NCI-H2196 treated with DMSO at 0.1 percent for 48 hours (cell line): Measurements from ENCODE around the gene SLC16A13.

Experiments
- DNase-seq: peaks from one replicate; lab custom pipeline; 2025; ENCODE audit not compliant: unreplicated experiment; lab: John Stamatoyannopoulos, UW

SLC16A13 gene

GRCh38 chr17:7011942-7012254 lies 23.9 kb upstream of the SLC16A13 start:
- no peak for DNase-seq

DNA sequence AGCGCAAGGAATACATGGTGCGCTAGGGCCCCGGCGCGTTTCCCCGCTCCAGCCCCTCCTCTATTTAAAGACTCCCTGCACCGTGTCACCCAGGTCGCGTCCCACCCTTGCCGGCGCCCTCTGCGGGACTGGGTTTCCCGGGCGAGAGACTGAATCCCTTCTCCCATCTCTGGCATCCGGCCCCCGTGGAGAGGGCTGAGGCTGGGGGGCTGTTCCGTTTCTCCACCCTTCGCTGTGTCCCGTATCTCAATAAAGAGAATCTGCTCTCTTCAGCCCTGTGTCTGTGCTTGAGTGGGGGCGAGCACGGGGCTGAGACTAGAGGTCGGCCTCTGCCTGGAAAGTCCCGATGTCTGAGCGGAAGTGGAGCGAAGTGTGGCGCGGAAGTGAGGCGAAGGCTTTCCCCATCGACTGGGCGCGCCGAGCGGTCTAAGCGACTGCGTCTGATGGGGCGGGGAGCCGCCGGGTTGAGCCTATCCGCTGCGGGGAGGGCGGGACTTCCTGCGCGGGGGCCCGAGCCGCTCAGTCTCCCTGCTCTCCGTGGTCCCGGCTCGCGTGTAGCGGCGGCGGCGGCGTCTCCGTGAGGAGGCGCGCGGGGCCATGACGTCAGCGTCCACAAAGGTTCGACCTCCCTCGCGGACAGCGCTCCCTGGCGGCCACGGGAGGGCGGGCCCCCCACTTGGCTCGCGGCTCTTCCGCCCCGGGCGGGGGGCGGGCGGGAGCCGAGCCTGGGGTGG lies 21.4 kb upstream of the SLC16A13 start:
- peak; percentile 85 for DNase-seq

- no peak for DNase-seq
Observed at GRCh38 chr17:7014995-7015958, 20.5 kb upstream of the SLC16A13 start.

- no peak for DNase-seq
Observed at GRCh38 chr17:7016418-7016817, 19.4 kb upstream of the SLC16A13 start.

GRCh38 chr17:7016886-7017826 lies 18.7 kb upstream of the SLC16A13 start:
- DNase-seq: no peak

- DNase-seq: no peak
Observed at GRCh38 chr17:7017827-7018200, 18.0 kb upstream of the SLC16A13 start.

GRCh38 chr17:7018331-7018964 lies 17.4 kb upstream of the SLC16A13 start:
- DNase-seq: peak; percentile 19

DNA sequence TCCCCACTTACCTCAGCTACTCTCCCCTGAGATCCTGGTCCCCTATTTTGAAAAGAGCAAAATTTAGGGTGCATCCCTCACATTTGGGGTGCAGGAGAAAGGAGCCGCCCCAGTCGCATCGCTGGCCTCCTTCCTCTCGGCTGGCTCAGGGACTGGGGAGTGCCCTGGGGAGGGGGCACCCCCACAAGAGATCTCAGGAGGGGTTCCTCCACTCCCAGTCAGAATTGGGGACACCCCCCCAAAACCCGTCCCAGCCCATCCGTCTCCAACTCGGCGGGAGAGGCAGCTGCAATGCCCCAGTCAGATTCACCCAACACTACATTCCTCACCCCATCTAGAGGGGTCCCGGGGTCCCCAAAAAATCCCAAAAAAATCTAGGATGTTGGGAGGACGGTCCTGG lies 16.4 kb upstream of the SLC16A13 start:
- no peak for DNase-seq

GRCh38 chr17:7019839-7020519 lies 15.8 kb upstream of the SLC16A13 start:
- DNase-seq: peak; percentile 23

DNA sequence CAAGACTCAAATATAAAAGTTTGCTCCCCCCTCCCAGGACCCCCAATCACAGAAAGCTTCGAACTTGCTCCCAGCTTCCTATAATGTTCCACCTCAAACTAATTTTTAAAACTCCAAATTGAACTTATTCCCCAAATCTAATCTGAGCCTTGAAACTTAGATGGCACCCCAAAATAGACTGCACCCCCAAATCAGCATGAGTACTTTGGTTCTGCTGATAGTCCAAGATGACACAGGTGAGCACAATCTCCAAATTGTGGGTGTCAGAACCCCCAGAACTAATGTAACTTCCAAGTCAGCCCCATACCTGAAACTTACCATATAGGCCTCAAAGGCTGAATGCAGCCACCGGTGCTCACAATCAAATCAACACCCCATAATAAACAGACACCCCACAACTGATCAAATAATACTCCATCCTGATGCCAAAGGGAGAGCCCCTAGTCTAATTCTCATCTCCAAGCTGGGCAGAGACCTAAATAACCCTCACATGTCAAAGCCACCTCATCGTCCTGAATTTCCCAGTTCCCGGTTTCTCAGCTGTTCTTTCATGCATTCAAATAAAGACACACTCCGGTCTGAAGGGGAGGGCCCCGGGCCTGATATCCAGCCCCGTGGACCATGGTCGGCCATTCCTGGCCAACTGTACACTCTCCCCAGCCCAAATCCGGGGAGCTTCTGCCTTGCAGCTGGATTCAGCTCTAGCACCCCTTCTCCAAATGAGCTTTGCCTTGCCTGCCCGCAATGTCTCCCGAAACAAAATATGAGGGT lies 14.7 kb upstream of the SLC16A13 start:
- no peak for DNase-seq

DNA sequence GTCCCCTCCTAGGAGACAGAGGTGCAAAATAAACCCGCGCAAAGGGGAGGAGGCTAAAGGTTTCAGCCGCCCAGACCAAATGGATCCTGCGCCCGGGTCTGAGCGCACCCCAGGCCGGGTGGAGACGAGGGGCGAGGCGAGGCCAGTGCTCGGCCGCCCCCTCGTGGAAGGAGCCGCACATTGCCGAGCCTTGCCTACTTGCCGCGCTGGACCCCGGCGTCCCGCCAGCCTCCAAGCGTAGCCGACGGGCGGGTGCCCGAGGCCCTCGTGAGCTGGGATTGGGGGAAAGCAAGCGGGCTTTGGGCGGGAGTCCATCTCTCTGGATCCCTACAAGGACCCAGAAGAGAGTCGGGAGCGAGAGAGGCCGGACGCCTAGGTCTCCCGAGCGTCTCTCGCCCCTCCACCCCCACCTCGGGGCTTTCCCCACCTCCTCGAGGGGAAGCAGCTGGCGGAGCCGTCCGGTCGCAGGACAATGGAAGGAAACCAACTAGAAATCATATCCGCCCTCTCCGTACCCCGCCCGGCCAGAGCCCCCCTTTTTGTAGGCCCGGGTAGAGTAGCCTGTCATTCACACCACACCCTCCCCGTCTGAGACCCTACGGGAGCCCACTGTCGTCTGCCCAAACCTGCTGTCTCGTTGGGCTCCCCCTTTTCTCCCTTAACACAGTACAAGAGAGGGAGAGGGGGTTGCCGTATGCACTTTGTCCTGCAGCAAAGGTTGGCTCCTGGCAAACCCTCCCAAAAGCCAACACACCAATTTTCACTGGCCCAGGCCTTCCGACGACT lies 13.6 kb upstream of the SLC16A13 start:
- peak; percentile 42 for DNase-seq

DNA sequence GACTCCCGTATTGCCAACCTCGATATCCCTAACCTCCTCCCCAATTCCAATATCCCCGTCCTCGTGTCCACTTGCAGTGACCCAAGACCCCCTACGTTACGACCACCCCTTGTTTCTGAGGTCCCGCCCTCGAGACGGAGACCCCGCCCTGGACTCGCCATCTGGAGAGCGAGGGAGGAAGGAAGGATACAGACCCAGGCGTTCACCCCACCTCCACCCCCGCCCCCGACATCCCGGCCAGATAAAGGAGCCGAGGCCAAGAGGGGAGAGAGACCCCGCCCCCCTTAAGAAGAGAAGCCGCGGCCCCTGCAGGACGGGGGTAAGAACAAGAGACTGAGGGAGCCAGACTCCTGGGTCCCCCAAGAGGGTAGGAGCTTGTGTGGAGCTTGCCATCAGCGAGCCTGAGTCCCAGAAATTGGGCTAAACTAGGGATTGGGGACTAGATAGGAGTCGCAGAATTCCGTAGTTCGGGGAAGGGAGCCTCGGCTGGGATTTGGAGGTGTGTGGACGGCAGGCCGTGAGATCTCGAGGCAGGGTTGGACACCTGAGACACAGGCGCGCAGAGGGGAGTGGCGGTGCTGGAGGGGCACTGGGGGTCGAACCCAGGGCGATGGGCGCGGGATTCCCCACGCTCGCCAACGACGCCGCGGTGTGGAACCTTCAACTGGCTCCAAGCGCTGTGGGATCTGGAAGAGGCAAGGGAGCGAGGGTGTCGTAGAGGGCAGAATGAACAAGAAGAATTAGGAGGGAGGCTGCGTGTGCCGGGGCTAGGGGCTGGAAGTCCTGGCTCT lies 12.8 kb upstream of the SLC16A13 start, which contains the start of gene BCL6B:
Gene BCL6B (plus strand): TSS at position 270 of the 791 bp plus-strand sequence. CDS start 622 bp downstream, outside the sequence.
- DNase-seq: no peak

DNA sequence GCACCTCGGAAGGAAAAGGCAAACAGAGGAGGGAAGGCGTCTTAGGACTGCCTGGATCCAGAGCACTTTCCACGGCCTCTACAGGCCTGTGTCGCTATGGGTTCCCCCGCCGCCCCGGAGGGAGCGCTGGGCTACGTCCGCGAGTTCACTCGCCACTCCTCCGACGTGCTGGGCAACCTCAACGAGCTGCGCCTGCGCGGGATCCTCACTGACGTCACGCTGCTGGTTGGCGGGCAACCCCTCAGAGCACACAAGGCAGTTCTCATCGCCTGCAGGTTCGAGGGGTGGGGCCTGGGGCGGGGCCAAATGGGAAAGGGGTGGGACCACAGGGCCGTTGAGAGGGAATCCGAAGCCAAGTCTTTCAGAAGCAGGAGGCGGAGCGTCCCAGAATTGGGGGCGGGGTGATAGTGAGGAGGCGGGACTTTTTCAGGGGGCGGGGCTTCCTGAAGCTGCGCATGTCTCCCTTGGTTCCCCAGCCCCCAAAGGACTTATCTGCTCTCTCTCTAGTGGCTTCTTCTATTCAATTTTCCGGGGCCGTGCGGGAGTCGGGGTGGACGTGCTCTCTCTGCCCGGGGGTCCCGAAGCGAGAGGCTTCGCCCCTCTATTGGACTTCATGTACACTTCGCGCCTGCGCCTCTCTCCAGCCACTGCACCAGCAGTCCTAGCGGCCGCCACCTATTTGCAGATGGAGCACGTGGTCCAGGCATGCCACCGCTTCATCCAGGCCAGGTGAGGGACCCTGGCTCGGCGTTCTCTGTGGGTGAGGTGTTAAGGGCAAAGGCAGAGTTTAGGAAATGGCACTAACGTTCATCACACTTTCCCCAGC lies 12.0 kb upstream of the SLC16A13 start:
- DNase-seq: no peak

- DNase-seq: no peak
Observed at GRCh38 chr17:7024402-7024785, 11.4 kb upstream of the SLC16A13 start.

DNA sequence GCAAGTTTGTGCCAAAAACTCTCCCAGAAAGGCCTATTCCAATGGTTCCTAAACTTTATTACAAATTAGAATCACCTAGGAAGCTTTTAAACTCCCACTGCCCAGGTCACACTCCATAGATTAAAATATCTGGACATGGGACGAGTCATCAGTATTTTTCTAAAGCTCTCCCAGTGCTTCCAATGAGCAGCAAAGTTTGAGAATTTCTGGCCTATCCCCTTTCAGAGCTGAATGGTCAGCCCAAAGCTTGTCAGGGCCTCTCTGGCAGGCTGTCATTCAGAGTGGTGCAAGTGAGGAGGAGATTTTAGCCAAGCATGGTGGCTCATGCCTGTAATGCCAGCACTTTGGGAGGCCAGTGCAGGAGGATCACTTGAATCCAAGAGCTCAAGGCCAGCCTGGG lies 10.6 kb upstream of the SLC16A13 start:
- DNase-seq: no peak

DNA sequence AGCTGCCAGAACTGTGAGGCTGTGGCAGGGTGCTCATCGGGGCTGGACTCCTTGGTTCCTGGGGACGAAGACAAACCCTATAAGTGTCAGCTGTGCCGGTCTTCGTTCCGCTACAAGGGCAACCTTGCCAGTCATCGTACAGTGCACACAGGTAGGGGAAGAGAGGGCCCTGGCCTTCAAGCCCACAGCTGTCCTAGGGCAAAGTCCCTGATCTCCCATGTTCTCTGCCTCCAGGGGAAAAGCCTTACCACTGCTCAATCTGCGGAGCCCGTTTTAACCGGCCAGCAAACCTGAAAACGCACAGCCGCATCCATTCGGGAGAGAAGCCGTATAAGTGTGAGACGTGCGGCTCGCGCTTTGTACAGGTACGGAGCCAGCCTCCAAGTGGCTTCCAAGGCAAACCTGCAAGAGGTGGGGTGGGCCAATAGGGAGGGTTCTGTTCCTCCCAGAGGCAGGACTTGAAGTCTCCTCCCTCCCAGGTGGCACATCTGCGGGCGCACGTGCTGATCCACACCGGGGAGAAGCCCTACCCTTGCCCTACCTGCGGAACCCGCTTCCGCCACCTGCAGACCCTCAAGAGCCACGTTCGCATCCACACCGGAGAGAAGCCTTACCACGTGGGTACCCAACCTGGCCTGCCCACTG lies 9.2 kb upstream of the SLC16A13 start:
- no peak for DNase-seq
